Fibroblast of lung (primary cell): ENCODE measurements around the gene RRP12. TPM values are rescaled to one million over a fixed set of nuclear protein-coding genes. Genes with fewer than 3 reads are reported as not detected.
A peak's percentile ranks its signal among the peaks of the same experiment; 100 is the strongest.
"Not testable (repeated sequence)": the region's sequence is repeated elsewhere in the genome, so short reads cannot be mapped to it uniquely, and the experiment has no call there.

ENCODE experiments used
- DNase-seq, 2 donors: peaks; one replicate each; pipeline versions ENCODE4 v3.0.0 to v3.0.0-alpha.2; 2010; ENCODE audit warnings: low read depth in 2 of 2
- H2AFZ ChIP-seq: 2 replicates; pipeline ENCODE4 v1.5.1; 2012; ENCODE audit warnings: low read length, control low read depth, inconsistent platforms
- H3K27ac ChIP-seq: 2 replicates; pipeline ENCODE4 v1.5.1; 2011; ENCODE audit warnings: low read length, control low read depth; ENCODE audit not compliant: insufficient read depth
- H3K27me3 ChIP-seq: 2 replicates; pipeline ENCODE4 v1.5.1; 2011; ENCODE audit warnings: mild to moderate bottlenecking, low read length; ENCODE audit not compliant: control insufficient read depth, insufficient read depth
- H3K36me3 ChIP-seq: 2 replicates; pipeline ENCODE4 v1.5.1; 2011; ENCODE audit warnings: low read length; ENCODE audit not compliant: control insufficient read depth, insufficient read depth
- H3K4me1 ChIP-seq: 2 replicates; pipeline ENCODE4 v1.5.1; 2011; ENCODE audit warnings: low read length; ENCODE audit not compliant: control insufficient read depth, insufficient read depth; ENCODE audit errors: extremely low read depth
- H3K4me2 ChIP-seq: 2 replicates; pipeline ENCODE4 v1.5.1; 2011; ENCODE audit warnings: low read length, control low read depth; ENCODE audit not compliant: insufficient read depth; ENCODE audit errors: extremely low read depth
- H3K4me3 ChIP-seq, 4 experiments: fragments of 200-600 bp in 1 of 4; sonication (generic) in 1 of 4; replicated peaks in 1 of 4; 2 replicates each; pipeline ENCODE4 v1.5.1; 2011 to 2016; ENCODE audit warnings: low read length in 4 of 4, low read depth in 3 of 4, mild to moderate bottlenecking in 3 of 4, control low read depth in 2 of 4, inconsistent platforms in 1 of 4, mixed read lengths in 1 of 4; ENCODE audit not compliant: insufficient read depth in 1 of 4; ENCODE audit errors: control extremely low read depth in 1 of 4
- H3K79me2 ChIP-seq: 2 replicates; pipeline ENCODE4 v1.5.1; 2012; ENCODE audit warnings: mild to moderate bottlenecking, low read length, inconsistent platforms; ENCODE audit not compliant: control insufficient read depth, insufficient read depth
- H3K9ac ChIP-seq: 2 replicates; pipeline ENCODE4 v1.5.1; 2011; ENCODE audit warnings: mild to moderate bottlenecking, low read length, control low read depth; ENCODE audit not compliant: insufficient read depth
- H3K9me3 ChIP-seq: 2 replicates; pipeline ENCODE4 v1.5.1; 2012; ENCODE audit warnings: low read depth, low read length; ENCODE audit not compliant: control insufficient read depth, insufficient read depth
- H4K20me1 ChIP-seq: 2 replicates; pipeline ENCODE4 v1.5.1; 2011; ENCODE audit warnings: low read length; ENCODE audit not compliant: control insufficient read depth, insufficient read depth; ENCODE audit errors: extremely low read depth
- EZH2 ChIP-seq: IDR thresholded peaks from 2 replicates; pipeline ENCODE4 v1.5.1; 2012; ENCODE audit warnings: low read length, control low read depth, mild to moderate bottlenecking; ENCODE audit errors: missing control alignments
- polyA plus RNA-seq, 2 donors: library from polyadenylated mRNA; depleted of rRNA in 1 of 2; stranded (reverse) in 1 of 2; unstranded in 1 of 2; fragments of >200 nt; gene quantifications; 2 replicates each; pipeline ENCODE4 v1.2.1, GENCODE V29; 2011 to 2012; ENCODE audit warnings: missing spikeins in 1 of 2
- total RNA-seq: library from RNA; depleted of rRNA; stranded (reverse); fragments of >200 nt; gene quantifications from 2 replicates; pipeline ENCODE4 v1.2.1, GENCODE V29; 2014
- TF ChIP-seq, protein P1 (sequence below), 2 donors: IDR thresholded peaks in 1 of 2; conservative IDR thresholded peaks in 1 of 2; 1 replicate in 1 of 2; 2 replicates in 1 of 2; pipeline ENCODE4 v1.5.1; 2011 to 2012; ENCODE audit warnings: low read length in 2 of 2, control low read depth in 1 of 2, inconsistent platforms in 1 of 2, low read depth in 1 of 2, mild to moderate bottlenecking in 1 of 2

The RRP12 gene
- total and polyA plus RNA-seq, 2 donors (not counting 1 experiment from before 2014, with no cell fraction given): 6.1 to 10.7 TPM

DNA sequence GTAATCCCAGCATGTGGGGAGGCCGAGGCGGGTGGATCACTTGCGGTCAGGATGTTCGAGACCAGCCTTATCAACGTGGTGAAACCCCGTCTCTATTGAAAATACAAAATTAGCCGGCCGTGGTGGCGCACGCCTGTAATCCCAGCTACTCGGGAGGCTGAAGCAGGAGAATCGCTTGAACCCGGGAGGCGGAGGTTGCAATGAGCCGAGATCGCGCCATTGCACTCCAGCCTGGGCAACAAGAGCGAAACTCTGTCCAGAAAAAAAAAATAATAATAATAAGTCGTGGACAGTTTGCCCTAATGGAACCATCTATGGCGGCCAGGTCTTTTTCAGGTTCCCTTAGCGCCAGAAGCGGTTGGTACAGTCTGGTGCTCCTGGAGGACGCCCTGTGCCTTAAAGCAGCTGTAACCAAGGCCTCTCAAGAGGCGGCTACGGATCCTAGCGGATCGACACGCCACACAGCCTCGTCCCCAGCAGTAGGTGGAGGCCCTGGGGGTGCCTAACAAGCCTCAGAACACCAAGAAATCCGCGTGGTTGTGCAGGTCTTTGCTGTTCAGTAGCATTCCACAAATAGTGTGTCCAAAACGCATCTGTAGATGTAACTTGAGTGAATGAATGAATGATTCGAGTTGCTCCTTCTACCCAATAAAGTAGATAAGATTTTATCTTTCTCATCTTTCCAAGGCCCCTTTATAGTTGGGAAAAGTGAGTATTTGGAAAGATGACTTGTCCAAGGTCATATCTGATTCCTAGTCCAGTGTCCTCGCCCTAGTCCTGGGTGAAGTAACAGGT is 25.8 kb upstream of the RRP12 start:
- TF ChIP-seq EZH2: no peak
- TF ChIP-seq, protein P1, sequence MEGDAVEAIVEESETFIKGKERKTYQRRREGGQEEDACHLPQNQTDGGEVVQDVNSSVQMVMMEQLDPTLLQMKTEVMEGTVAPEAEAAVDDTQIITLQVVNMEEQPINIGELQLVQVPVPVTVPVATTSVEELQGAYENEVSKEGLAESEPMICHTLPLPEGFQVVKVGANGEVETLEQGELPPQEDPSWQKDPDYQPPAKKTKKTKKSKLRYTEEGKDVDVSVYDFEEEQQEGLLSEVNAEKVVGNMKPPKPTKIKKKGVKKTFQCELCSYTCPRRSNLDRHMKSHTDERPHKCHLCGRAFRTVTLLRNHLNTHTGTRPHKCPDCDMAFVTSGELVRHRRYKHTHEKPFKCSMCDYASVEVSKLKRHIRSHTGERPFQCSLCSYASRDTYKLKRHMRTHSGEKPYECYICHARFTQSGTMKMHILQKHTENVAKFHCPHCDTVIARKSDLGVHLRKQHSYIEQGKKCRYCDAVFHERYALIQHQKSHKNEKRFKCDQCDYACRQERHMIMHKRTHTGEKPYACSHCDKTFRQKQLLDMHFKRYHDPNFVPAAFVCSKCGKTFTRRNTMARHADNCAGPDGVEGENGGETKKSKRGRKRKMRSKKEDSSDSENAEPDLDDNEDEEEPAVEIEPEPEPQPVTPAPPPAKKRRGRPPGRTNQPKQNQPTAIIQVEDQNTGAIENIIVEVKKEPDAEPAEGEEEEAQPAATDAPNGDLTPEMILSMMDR (conservative IDR thresholded peaks at IDR 0.05 in 1 of 2, IDR thresholded peaks at IDR 0.05 in 1 of 2; ENCODE audit: low read depth in 1 of 2, low read length in 2 of 2): no peak
- H3K79me2 ChIP-seq: peaks cover 47% of the 10 kb centered on the region
- H3K36me3 ChIP-seq: peaks cover 15% of the 10 kb centered on the region
- no peaks in the 10 kb centered on the region for H3K9me3 ChIP-seq
- H2AFZ ChIP-seq: no peak overlapping the region
- no peaks in the 10 kb centered on the region for H3K27me3 ChIP-seq
- H3K4me2 ChIP-seq: peak overlapping the region; percentile 99
- peak overlapping the region; percentile 82 for H3K9ac ChIP-seq
- H3K4me3 ChIP-seq: peak overlapping the region; percentile 44 to 93 (median 82)
- peak overlapping the region; percentile 76 for H3K27ac ChIP-seq
- H3K4me1 ChIP-seq: peaks cover 14% of the 10 kb centered on the region
- peak in 1 of 2 donors; percentile 20 for DNase-seq
- no peaks in the 10 kb centered on the region for H4K20me1 ChIP-seq

DNA sequence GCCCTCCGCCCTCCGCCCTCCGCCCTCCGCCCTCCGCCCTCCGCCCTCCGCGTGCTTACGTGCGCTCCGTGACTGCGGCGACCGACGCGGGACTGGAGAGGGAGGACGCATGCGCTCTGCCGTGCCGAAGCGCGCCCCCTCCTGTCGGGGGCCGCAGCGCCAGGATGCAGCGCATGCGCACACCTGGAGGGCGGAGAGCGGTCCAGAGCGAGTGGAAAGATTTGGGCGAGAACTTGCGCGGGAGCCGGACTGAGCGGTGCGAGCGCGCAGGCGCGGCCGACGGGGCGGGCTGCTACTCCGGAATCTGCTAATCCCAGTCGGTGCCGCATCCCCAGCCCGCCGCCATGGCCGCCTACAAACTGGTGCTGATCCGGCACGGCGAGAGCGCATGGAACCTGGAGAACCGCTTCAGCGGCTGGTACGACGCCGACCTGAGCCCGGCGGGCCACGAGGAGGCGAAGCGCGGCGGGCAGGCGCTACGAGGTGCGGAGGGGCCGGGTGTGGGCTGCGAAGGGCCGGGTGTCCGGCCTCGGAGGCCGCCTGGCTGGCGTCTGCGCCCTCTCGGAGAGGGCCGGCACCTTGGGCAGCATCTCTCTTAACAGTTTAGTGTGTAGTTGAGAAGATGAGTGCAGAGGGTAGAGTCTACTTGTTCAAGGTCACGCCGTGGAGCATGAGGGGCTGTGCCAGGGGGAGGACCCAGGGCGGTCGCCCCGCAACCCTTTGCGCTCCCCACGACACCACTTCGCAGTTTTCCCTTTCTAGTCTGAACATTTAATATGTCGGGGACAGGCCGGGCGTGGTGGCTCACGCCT is 25.0 kb upstream of the RRP12 start, which contains the start of gene PGAM1:
Gene PGAM1, plus strand, starts transcription at position 228 of the 812 bp plus-strand sequence. Its CDS starts 117 bp downstream, at position 345.
- peaks cover 14% of the 10 kb centered on the region for H3K4me1 ChIP-seq
- no peaks in the 10 kb centered on the region for H4K20me1 ChIP-seq
- H3K4me3 ChIP-seq: peak within 1 kb of the TSS; percentile 73 to 93 (median 82)
- H3K36me3 ChIP-seq: peaks cover 10% of the 10 kb centered on the region
- H2AFZ ChIP-seq: peak within 1 kb of the TSS; percentile 66
- H3K4me2 ChIP-seq: peak within 1 kb of the TSS; percentile 99
- peaks cover 45% of the 10 kb centered on the region for H3K79me2 ChIP-seq
- no peaks in the 10 kb centered on the region for H3K9me3 ChIP-seq
- H3K9ac ChIP-seq: peak within 1 kb of the TSS; percentile 82
- peak; percentile 91 to 96 for DNase-seq
- peak within 1 kb of the TSS; percentile 85 for H3K27ac ChIP-seq
- no peak for TF ChIP-seq EZH2
- TF ChIP-seq, protein P1 (conservative IDR thresholded peaks at IDR 0.05 in 1 of 2, IDR thresholded peaks at IDR 0.05 in 1 of 2; ENCODE audit: low read depth in 1 of 2, low read length in 2 of 2): peak; percentile 51 to 53
- H3K27me3 ChIP-seq: no peaks in the 10 kb centered on the region

DNA sequence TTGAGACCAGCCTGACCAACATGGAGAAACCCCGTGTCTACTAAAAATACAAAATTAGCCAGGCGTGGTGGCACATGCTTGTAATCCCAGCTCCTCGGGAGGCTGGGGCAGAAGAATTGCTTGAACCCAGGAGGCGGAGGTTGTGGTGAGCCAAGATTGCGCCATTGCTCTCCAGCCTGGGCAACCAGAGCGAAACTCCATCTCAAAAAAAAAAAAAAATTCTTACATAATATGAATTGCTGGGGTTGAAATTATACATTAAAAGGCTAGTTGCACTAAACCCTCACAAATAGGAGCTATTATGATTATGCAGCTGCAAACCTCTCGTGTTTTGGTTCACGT is 22.6 kb upstream of the RRP12 start:
- peaks cover 25% of the 10 kb centered on the region for H3K79me2 ChIP-seq
- not testable (repeated sequence) for DNase-seq, H2AFZ ChIP-seq, H3K4me3 ChIP-seq, H3K9ac ChIP-seq, H4K20me1 ChIP-seq, H3K27me3 ChIP-seq, H3K9me3 ChIP-seq, H3K4me2 ChIP-seq, H3K27ac ChIP-seq, H3K36me3 ChIP-seq
- H3K4me1 ChIP-seq: peaks cover 13% of the 10 kb centered on the region
